Measurements from ENCODE around the gene HIP1.

HIP1 gene

GRCh38 chr7:75667938-75668337, 70.8 kb downstream of the HIP1 start:
- DNase-seq: no peak

GRCh38 chr7:75663302-75663907, 75.3 kb downstream of the HIP1 start:
- no peak for DNase-seq

- DNase-seq: peak in 1 of 5 donors; percentile 31
Measured at GRCh38 chr7:75662579-75663301, 76.0 kb downstream of the HIP1 start.

GRCh38 chr7:75660566-75661215, 78.0 kb downstream of the HIP1 start:
- DNase-seq: no peak

GRCh38 chr7:75658802-75659201, 79.9 kb downstream of the HIP1 start:
- DNase-seq: no peak

GRCh38 chr7:75658369-75658768, 80.4 kb downstream of the HIP1 start:
- DNase-seq: no peak

- no peak for DNase-seq
Measured at GRCh38 chr7:75657866-75658265, 80.9 kb downstream of the HIP1 start.

GRCh38 chr7:75656740-75657139, 82.0 kb downstream of the HIP1 start:
- no peak for DNase-seq

- no peak for DNase-seq
Measured at GRCh38 chr7:75655536-75655935, 83.2 kb downstream of the HIP1 start.

GRCh38 chr7:75654855-75655254, 83.9 kb downstream of the HIP1 start:
- DNase-seq: no peak

GRCh38 chr7:75653651-75654050, 85.1 kb downstream of the HIP1 start:
- DNase-seq: no peak

GRCh38 chr7:75652788-75653187, 86.0 kb downstream of the HIP1 start:
- no peak for DNase-seq

- no peak for DNase-seq
Measured at GRCh38 chr7:75650681-75651080, 88.1 kb downstream of the HIP1 start.

GRCh38 chr7:75650062-75650461, 88.7 kb downstream of the HIP1 start:
- no peak for DNase-seq

GRCh38 chr7:75649462-75649861, 89.3 kb downstream of the HIP1 start:
- DNase-seq: no peak

- no peak for DNase-seq
Measured at GRCh38 chr7:75647709-75648438, 90.9 kb downstream of the HIP1 start.

- DNase-seq: no peak
Measured at GRCh38 chr7:75646571-75647102, 92.1 kb downstream of the HIP1 start.

- DNase-seq: no peak
Measured at GRCh38 chr7:75645570-75645969, 93.2 kb downstream of the HIP1 start.

GRCh38 chr7:75644589-75644988, 94.2 kb downstream of the HIP1 start:
- no peak for DNase-seq

- peak in 4 of 5 donors; percentile 39 to 79 (median 48) for DNase-seq
Measured at GRCh38 chr7:75642810-75643486, 95.8 kb downstream of the HIP1 start.

- DNase-seq: no peak
Measured at GRCh38 chr7:75640201-75640600, 98.5 kb downstream of the HIP1 start.

- DNase-seq: no peak
Measured at GRCh38 chr7:75639886-75640190, 98.9 kb downstream of the HIP1 start.
